ENCODE data around the gene TBL2.
"Not testable (repeated sequence)": the region's sequence is repeated elsewhere in the genome, so short reads cannot be mapped to it uniquely, and the experiment has no call there.

TBL2 gene

DNA sequence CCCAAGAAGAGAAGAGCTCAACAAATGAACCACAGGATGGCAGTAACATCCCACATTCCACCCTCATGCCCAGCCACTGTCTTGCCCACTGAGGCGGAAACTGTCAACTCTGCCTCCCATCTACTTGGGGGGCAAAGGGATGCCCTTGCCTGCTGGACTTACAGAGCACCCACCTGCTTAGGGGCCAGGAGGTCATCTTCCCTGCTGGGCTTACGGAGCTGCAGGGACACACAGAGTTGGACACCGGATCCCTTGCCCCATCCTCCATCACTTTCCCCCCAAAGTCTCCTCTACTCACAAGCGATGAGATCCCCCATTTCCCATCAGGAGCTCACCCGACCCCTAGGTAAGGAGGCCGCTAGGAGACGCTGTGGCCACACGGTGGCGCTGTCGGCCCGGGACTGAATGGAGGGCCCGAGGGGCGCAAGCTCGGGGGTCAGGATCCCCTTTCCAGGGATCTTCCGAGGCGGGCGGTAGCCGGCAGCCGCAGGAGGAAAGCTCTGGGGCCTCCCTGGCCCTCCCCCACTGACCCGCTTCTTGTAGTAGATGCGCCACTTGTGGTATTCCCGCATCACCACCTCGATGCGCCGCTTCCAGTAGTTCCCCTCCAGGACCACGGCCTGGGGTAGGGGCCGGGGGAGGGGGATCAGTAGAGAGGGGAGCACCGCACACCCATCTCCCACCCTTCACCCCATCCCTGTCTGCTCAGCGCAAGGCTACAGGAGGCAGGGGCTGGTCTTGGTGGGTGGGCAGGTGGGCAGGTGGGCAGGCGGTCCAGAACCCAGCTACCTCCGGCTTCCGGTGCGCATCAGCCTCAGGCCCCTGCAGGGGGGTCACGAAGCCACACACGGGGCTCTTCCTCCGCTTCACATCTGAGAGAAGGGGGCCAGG, 28.7 kb upstream of the TBL2 start:
- peak; percentile 49 to 83 (median 72) for DNase-seq

DNA sequence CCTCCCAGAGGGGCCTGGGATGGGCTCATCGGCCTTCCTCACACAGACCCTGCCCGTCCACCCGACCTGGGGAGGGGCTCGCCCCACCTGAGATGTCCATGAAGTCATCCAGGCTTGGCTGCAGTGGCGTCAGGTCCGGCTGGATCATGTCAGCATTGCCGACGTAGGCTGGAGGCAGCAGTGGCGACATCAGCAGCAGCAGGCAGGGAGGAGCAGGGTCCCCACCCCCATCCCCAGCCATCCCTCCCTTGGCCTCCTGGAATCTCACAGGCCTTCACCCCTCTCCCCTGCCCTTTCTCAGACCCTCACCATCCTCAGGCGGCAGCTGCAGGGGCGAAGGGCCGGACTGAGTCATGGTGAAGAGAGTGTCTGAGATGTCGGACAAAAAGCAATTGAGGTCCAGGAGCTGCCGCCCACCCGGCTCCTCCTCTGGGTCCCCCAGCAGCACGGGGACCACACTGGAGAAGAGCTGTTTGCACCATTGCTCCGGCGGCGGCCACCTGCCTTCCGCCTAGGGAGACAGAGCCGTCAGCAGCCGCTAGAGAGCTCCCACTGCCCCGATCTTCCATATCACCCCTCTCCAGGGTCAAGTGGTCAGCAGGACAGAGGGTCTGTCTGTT, 27.3 kb upstream of the TBL2 start:
- DNase-seq: no peak

DNA sequence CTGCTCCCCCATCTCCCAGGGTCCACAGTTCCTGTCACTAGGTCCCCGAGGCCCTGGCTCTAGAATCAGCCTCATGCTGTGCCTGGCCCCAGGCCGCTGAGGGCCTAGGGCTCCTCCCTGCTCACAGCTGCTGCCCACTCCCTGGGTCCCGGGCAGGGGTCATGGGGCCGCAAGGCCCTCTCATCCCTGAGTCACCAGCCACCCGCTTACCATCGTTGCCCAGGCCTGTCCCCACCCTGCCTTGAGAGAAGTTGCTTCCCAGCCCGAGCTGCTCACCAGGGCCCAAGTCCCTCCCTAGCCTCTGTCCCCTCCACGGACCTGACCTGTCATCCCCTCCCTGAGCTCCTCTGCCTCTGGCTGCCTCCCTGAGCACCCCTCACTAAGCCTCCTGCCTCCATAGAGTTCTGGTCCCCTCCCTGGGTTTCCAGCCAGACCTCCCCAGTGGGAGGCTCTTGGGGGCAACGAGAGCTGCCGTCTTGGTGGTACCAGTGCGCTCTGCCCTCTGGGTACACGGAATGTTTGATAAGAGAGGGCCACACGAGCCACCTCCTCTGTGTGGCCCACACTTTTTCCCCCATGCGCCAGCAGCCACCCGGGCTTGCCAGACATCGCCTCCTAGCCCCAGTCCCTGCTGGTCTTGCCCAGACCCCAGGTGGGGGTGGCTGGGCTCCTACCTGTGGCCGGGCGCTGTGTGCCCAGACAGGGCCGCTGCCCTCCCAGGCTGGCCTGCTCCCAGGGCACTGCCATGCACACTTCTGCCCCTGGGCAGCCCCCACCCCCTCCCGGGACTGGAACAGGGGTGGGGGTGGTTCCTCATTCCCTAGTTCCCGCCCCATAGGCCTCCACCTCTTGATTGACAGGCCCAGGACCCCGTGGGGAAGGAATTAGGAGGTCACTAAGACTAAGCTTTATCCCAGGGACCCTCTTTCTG, 24.6 kb upstream of the TBL2 start:
- peak; percentile 77 to 90 (median 84) for DNase-seq

DNA sequence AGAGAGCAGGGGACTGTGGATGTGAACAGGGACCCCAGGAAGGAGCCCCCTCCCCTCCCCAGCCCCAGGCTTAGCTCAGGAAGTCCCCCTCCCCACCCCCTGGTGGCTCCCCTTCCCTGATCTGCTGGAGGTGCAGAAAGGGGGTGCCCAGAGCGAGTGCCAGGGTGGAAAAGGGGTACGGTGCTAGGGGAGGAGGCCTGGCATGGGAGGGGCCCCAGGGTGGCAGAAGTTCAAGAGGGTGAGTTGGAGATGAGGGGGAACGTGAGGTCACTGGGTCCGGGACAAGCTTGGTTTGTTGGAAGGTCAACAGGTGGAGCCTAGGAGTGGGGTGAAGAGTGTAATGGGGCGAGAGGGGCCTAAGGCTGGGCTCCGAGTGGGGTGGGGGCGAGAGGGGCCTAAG, 21.5 kb upstream of the TBL2 start:
- DNase-seq: no peak

DNA sequence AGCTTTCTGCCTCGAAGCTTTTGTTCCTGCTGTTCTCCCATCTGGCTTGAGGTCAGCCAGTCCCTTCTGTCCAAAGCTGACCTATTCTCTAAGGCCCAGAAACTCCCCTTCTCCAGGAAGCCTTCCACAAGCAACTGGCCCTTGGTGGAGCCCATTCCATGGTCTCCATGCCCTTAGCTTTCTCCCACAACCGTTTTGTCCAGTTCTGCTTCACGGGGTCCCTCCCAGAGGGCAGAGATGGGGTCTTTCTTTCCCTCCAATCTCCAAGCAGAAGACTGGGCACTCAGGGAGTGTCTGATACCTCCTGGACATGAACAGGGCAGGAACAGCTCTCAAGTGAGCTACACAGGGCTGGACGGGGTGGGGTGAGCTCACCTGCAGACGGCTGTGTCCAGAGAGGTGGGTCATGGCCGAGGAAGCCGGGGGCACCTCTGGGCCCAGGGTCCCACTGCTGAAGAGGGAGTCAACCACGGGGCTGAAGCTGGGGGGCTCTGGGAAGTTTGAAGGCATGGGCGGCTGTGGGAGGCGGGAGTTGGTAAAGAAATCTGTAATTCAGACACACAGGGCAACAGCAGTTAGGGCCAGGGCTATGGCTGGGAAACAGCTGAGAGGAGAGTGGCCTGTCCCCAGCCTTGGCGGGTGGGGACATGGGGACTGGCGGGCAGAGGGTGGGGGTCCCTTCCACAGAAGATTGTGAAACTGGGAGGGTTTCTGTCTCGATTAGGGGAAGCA, 20.9 kb upstream of the TBL2 start:
- peak in 1 of 4 experiments; percentile 28 for DNase-seq

DNA sequence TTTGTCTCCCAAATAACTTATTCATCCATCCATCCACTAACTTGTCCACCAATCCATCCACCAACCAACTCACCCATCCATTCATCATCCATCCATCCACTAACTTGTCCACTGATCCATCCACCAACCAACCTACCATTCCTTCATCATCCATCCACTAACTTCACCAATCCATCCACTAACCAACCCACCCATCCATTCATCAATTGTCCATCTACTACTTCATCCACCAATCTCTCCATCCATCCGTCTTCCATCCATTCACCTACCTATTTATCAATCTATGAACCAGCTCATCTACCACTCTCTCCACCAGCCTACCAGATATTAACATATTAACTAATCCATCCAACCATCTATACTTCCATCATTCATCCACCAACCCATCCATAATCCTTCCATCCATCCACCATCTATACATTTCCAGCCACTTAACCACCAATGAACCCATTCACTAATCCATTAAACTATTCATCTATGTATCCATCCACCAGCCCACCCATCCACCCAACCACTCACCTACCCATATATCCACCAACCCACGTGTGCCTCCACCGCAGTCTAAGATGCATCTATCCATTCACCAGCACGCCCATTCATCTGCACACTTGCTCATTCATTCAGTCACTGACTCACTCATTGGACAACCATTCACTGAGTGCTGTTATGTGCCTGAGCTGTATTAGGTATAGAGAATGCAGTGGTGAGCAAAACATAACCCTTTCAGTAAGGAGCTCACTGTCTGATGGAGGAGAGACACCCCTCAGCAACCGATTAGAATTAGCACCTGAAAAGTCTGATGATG, 19.8 kb upstream of the TBL2 start:
- no peak for DNase-seq

DNA sequence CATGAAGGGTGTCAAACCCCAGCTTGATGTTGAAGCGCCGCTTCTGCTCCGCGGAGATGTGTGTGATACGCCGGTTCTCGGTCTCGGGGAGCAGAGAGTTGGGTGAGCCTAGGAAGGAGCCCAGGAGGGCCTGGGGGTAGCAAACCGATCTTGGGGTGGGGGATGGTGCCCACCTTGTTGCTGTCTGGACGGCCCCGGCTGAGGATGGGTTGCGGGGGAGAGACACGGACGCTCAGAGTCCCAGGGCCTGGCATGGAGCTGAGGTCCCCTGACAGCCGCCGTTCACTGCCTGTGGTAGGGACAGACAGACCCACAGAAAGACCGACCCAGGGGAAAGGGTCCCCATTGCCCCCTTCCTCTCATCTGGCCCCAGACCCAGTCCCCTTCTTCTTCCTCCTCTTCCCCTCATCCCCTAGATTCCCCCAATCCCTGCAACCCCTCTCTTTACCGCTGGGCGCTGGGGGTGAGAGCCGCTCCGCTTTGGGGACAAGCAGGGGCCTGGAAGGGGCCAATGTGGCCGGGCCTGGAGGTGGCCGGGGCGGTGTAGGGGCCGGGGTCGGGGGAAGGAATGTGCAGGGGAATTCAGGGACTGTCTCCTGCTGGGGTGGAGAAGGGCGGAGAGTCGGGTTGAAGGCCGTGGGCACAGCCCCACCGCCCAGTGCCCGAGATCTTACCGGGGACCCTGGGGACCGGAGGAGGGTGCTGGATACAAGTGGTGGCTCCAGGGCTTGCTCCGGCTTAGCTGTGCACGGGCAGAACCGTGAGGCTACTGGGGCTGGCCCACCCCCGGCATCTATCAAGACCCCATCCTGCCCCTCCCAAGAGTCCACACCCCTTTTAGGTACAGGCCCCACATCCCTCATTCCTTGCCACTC, 18.0 kb upstream of the TBL2 start:
- DNase-seq: no peak

DNA sequence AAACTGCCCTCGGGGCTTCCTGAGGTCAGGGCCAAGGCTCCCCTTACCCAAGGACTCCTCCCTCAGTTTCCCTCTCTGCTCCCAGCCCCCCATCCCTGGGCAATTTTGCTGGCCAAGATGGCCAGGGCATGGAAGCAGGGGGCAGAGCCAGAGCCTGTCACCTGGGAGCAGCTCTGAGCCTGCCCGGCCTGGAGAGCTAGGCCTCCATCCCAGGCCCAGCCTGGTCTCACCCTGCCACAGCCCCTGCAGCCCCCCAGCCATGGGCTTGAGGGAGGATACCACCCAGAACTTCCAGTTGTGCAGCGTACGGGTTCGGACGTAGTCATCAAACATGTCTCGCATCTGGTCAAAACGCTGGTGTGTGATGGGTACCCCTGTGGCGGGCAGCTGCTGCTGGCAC, 17.0 kb upstream of the TBL2 start:
- no peak for DNase-seq

DNA sequence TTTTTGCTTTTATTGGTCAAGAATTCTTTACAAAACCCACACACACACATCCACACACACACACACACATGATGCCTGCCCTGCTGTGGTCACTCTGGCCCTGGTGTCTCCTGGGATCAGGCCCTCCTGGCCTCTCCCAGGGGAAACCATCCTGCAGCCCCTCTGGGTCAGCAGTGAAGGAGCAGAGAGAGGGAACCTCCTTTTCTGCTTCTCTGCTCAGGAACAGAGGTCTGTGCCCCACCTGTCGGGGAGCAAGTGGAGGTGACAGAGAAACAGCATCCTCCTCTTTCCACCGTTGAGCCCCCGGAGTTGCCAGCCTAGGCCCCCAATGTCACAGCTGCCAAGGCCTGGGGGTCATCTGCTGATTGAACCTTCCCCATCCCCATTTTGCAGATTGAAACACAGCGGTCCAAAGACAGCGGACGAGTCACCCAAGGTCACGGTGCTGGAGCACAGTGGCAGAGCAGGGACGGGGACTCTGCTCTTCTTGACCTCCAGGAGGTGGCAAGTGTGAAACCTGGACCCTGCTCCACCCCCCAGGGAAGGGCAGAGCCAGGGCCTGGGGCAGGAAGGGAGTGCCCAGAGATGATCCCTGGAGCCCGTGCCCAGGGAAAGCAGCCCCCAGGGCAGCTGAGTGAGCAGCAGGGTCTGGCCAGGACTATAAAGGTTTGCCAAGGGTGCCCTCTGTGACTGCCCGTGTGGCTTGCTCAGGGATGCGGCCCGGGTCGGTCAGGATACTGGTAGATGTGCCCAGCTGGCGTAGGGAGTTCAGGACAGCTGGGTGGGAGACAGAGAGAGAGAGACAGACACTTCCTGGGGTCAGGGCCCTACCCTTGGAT, 15.0 kb upstream of the TBL2 start:
- DNase-seq: no peak

DNA sequence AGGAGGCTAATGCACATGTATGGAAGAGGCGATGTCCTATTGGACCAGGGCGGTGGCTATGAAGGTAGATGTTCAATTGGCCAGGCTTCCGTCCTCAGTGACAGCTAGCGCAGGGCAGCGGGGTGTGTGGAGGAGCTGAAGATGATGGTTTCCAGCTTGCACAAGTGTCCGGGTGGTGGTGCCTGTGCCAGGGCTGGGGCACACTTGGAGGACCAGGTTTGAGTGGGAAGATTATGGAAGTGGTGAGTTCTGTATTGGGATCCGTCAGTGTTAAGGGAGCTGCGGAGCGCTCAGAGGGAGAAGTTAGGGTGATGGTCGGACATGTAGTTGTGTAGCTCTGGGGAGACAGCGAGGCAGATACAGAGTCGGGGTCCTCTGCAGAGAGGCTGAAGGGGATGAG, 8.5 kb upstream of the TBL2 start:
- DNase-seq: no peak

DNA sequence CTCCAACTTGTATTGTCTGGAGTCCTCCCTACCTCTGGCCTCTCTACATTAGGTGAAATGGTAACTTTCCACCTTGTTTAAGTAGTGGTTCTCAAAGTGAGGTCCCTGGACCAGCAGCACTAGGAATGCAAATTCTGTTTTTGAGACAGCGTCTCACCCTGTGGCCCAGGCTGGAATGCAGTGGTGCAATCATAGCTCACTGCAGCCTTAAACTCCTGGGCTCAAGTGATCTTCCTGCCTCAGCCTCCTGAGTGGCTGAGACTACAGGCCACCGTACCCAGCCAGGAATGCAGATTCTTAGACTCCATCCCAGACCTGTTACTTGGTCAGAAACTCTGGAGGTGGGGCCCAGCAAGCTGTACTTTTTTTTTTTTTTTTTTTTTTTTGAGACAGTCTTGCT, 6.8 kb upstream of the TBL2 start:
- no peak for DNase-seq

DNA sequence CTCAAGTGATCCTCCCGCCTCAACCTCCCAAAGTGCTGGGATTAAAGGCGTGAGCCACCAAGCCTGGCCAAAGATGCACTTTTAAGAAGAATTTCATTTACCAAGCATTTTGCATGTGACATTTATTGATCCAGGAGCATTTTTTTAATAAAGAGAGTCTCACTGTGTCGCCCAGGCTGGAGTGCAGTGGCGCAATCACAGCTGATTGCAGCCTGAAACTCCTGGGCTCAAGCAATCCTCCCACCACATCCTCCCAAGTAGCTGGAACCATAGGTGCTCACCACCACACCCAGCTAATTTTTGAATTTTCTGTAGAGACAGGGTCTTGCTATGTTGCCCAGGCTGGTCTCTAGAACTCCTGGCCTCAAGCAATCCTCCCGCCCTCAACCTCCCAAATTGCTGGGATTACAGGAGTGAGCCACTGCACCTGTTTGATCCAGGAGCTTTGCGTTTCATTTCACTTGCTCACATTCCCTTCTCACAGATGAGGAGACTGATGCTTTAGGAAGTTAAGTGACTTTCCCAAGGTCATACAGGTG, 4.4 kb upstream of the TBL2 start:
- DNase-seq: peak in 3 of 4 experiments; percentile 15 to 46 (median 45)

DNA sequence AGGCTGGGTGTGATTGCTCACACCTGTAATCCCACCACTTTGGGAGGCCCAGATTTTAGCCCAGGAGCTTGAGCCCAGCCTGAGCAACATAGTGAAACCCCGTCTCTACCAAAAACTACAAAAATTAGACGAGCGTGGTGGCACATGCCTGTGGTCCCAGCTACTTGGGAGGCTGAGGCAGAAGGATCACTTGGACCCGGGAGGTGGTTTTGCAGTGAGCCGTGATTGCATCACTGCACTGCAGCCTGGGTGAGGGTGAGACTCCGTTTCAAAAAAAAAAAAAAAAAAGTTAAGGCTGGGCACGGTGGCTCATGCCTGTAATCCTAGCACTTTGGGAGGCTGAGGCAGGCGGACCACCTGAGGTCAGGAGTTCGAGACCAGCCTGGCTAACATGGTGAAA, 2.6 kb upstream of the TBL2 start:
- not testable (repeated sequence) for DNase-seq

DNA sequence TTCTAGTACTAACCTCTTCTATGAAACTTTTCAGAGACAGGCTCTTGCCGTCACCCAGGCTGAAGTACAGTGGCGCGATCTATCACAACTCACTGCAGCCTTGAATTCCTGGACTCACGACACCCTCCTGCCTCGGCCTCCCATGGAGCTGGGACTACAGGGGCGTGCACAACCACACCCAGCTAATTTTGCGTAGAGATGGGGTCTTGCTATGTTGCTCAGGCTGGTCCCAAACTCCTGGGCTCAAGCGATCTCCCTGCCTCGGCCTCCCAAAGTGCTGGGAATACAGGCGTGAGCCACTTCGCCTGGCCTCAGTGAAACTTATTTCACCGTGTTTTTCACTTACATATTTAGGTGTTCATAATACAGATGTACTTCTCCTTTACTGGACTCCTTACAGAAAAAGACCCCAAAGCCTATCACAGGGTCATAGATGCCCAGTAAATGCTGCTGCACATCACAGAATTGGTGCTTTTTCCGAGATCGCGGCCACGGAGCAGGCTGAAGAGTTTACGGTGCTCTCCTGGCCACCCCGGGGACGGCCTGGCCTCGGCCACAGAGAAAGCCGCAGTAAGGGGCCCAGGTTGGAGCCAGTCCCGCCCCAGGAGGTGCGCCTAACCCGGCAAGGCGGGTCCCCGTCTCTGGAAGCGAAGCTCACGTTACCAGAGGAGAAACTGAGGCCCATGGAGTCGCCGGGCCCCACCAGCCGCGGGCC, 595 bp downstream of the TBL2 start:
- DNase-seq: peak in 1 of 4 experiments; percentile 40

DNA sequence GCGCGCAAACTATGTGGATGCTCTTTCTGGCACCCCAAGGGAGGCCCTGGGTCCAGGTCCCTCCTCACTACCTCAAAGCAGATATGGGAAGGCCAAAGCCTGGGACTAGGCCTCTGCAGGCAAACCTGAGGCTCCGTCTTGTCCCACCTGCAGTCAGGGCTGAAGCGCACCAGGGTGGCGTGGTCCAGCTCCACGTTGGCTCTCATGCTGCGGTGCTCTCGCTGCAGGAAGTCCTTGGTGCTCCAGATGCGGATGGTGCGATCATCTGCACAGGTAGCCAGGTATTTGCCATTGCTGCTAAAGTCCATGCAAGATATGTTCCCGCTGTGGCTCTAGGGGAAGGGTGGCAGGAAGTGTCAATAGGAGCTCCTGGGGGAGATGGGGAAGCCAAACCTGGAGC, 4.6 kb downstream of the TBL2 start:
- DNase-seq: no peak

DNA sequence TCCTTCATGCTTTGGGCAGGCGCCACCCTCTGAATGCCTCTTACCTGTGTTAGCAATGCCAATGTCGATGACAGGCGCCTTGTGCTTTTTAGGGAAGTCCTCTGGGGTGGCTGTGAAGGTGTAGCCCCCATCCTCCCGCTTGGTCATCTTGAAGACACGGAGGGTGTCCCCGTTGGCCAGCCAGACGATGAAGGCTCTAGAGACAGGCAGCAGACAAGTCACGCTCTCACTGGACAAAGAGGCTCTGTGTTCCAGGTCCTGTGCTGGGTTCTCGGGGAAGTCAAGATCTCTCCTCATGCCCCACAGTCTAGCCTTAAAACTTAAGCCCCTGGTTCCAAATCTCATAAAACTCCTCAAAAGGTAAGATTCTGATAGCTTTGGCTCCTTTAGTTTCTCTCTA, 5.1 kb downstream of the TBL2 start:
- DNase-seq: no peak

DNA sequence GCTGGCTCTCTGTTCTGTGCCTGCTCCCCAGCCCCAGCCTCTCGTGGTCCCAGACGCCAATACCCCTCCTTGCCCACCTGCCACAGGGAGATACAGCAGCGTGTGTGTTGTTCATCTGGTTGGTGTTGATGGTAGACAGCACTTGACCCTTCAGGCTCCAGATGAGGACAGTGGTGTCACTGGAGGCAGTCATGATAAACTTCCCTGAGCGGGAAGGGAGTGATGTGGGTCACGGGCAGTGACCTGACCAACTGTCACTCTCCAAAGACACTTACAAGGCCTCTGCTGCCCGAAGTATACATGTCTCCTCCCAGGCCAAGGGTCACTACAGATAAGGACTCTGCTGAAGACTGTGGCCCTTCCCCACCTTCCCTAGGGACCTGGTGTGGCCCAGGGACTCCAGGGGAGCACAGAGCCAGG, 5.6 kb downstream of the TBL2 start:
- DNase-seq: no peak

DNA sequence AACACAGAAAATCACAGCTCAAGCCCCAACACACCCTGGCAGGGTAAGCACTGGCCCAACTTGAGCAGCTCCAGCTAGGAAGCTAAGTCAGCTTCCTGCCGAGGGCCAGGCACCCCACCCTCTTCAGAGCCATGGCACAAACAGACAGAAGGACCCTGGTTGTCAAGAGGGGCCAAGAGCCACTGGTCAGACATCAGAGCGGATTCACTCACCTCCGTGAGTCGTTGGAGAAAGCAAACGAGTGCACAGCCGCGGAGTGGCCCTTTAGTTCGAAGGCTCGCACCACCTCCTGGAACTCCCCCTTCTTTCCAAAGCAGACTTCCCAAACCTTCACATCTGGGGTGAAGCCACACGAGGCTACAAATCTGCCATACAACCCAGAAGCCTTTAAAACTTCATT, 7.4 kb downstream of the TBL2 start:
- no peak for DNase-seq

DNA sequence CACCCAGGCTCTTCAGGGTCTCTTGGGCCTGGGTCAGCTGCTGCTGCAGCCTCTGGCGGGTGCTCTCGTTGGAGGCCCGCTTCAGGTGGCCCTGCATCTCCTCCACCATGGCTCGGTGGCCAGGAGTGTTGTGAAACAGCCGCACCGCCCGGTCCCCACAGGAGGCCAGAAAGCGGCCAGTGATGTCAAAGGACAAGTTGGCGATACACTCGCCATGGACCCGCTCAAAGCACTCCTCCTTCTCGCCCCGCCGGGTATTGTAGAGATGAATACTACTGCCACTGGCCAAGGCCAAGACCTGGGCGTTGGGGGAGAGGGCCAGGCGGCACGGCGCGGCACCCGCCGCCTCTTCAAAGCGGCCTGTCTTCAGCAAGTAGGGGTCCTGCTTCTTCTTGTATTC, 7.9 kb downstream of the TBL2 start:
- DNase-seq: no peak
